Measurements from ENCODE around the gene HTRA3. TPM values are rescaled to one million over a fixed set of nuclear protein-coding genes. Genes with fewer than 3 reads are reported as not detected.

Gene HTRA3
- total and polyA plus RNA-seq, 4 donors: 0.36 to 1.2 (median 1.1) TPM

DNA sequence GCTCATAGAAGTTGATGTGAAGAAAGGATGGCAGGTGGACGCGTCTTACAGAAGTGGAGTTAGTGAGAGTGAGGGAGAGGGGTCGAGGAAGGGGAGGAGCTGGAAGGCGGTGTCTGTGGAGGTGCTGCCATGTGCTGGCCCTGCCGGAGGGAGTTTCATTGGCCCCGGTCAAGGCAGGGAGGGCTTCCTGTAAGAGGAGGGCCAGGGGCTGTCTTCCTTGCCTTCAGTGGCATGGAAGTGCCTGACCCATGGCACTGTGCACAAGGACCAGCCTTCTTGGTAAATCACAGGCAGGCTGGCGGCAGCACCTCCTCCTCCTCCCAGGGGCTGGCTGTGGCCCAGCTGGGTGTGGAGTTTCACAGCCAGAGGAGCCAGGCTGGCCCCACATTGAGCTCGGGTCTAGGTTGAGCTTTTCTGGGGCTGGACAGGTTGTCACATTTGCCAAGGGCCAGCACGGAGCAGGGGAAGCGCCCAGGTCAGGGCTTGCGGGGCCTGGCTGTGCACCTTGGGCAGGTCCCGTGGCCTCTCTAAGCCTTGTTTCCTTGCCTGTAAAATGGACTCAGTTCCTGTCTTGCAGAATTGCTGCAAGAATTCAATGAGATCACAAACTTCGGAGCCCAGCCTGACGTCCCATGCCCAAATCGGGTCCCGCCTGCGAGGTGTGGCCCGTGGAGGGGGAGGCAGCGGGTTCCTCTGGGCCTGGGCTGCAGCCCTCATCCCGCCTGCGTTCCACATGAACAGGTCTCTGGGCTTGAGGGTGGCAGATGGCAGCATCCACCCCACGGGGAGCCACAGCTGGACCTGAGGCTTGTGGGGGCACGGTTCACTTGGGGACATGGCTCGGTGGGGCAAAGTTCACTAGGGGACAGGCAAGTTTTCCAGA is 7.0 kb downstream of the HTRA3 start:
- Histone ChIP-seq H3K4me1 (ENCODE audit: control insufficient read depth in 4 of 4, insufficient read depth in 4 of 4, low read length in 3 of 4) (peaks cover 0 to 8% (median 0%) of the 10 kb centered on the region in 4 donors), H3K27ac (ENCODE audit: low read depth in 1 of 2, low read length in 2 of 2) (no peak overlapping the region), H3K9ac (ENCODE audit: low read depth in 1 of 2, low read length in 2 of 2) (no peak overlapping the region), H3K36me3 (ENCODE audit: control insufficient read depth in 4 of 4, insufficient read depth in 3 of 4, low read depth in 1 of 4, low read length in 3 of 4) (no peaks in the 10 kb centered on the region), H3K27me3 (ENCODE audit: control insufficient read depth in 4 of 4, insufficient read depth in 4 of 4, low read length in 3 of 4) (no peaks in the 10 kb centered on the region), H3K9me3 (ENCODE audit: control insufficient read depth in 4 of 4, low read length in 3 of 4) (no peaks in the 10 kb centered on the region), H3K4me3 (ENCODE audit: low read depth in 1 of 3, low read length in 3 of 3) (no peak overlapping the region)
- no peak for DNase-seq (ENCODE audit: low spot score)
- WGBS: 67% methylated on average over 24 of the region's 24 CpGs
- TF ChIP-seq, protein P1, sequence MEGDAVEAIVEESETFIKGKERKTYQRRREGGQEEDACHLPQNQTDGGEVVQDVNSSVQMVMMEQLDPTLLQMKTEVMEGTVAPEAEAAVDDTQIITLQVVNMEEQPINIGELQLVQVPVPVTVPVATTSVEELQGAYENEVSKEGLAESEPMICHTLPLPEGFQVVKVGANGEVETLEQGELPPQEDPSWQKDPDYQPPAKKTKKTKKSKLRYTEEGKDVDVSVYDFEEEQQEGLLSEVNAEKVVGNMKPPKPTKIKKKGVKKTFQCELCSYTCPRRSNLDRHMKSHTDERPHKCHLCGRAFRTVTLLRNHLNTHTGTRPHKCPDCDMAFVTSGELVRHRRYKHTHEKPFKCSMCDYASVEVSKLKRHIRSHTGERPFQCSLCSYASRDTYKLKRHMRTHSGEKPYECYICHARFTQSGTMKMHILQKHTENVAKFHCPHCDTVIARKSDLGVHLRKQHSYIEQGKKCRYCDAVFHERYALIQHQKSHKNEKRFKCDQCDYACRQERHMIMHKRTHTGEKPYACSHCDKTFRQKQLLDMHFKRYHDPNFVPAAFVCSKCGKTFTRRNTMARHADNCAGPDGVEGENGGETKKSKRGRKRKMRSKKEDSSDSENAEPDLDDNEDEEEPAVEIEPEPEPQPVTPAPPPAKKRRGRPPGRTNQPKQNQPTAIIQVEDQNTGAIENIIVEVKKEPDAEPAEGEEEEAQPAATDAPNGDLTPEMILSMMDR (IDR thresholded peaks at IDR 0.05; ENCODE audit: low read depth, low read length, missing input control): no peak
- TF ChIP-seq HNF4G (IDR thresholded peaks at IDR 0.05): no peak
- no peak for TF ChIP-seq GABPA (IDR thresholded peaks at IDR 0.05 in 1 of 2, conservative IDR thresholded peaks at IDR 0.05 in 1 of 2)
- no peak for TF ChIP-seq TAF1 (conservative IDR thresholded peaks at IDR 0.05)
- TF ChIP-seq, protein P2, sequence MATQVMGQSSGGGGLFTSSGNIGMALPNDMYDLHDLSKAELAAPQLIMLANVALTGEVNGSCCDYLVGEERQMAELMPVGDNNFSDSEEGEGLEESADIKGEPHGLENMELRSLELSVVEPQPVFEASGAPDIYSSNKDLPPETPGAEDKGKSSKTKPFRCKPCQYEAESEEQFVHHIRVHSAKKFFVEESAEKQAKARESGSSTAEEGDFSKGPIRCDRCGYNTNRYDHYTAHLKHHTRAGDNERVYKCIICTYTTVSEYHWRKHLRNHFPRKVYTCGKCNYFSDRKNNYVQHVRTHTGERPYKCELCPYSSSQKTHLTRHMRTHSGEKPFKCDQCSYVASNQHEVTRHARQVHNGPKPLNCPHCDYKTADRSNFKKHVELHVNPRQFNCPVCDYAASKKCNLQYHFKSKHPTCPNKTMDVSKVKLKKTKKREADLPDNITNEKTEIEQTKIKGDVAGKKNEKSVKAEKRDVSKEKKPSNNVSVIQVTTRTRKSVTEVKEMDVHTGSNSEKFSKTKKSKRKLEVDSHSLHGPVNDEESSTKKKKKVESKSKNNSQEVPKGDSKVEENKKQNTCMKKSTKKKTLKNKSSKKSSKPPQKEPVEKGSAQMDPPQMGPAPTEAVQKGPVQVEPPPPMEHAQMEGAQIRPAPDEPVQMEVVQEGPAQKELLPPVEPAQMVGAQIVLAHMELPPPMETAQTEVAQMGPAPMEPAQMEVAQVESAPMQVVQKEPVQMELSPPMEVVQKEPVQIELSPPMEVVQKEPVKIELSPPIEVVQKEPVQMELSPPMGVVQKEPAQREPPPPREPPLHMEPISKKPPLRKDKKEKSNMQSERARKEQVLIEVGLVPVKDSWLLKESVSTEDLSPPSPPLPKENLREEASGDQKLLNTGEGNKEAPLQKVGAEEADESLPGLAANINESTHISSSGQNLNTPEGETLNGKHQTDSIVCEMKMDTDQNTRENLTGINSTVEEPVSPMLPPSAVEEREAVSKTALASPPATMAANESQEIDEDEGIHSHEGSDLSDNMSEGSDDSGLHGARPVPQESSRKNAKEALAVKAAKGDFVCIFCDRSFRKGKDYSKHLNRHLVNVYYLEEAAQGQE (IDR thresholded peaks at IDR 0.05): no peak
- no peak for TF ChIP-seq HNF4A (conservative IDR thresholded peaks at IDR 0.05)

DNA sequence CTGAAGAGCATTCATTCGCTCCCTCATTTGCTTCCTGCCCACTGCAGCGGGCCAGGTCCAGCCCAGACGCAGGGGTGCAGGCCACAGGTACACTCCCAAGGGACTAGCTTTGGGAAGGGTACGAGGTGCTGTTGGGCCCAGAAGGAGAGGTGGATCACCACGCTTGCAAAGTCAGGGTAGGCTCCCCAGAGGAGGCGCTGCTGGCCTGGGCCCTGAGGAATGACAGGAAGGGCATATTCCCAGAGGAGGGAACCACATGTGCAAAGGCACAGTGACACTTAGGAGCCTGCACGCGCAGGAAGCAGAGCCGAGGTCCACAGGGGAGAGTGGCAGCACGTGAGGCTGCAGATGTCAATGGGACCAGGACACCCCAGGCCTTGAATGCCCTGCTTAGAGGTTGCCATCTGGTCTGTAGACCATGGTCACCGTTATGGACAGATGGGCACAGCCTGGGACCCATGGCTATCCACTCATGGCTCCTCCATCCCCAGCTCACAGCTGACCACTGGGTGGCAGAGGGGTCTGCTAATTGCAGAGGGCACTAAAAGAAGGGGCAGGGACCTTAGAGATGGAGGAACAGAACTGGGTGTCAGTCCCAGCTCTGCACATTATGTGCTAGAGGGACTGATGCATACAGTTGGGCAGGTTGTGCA is 7.9 kb downstream of the HTRA3 start:
- WGBS: 91% methylated on average over 11 of the region's 11 CpGs
- Histone ChIP-seq H3K36me3 (ENCODE audit: control insufficient read depth in 4 of 4, insufficient read depth in 3 of 4, low read depth in 1 of 4, low read length in 3 of 4) (no peaks in the 10 kb centered on the region), H3K4me3 (ENCODE audit: low read depth in 1 of 3, low read length in 3 of 3) (no peak overlapping the region), H3K27ac (ENCODE audit: low read depth in 1 of 2, low read length in 2 of 2) (no peak overlapping the region), H3K4me1 (ENCODE audit: control insufficient read depth in 4 of 4, insufficient read depth in 4 of 4, low read length in 3 of 4) (peaks cover 0 to 8% (median 0%) of the 10 kb centered on the region in 4 donors), H3K9me3 (ENCODE audit: control insufficient read depth in 4 of 4, low read length in 3 of 4) (no peaks in the 10 kb centered on the region), H3K27me3 (ENCODE audit: control insufficient read depth in 4 of 4, insufficient read depth in 4 of 4, low read length in 3 of 4) (no peaks in the 10 kb centered on the region), H3K9ac (ENCODE audit: low read depth in 1 of 2, low read length in 2 of 2) (no peak overlapping the region)
- no peak for DNase-seq (ENCODE audit: low spot score)
- TF ChIP-seq RXRA (IDR thresholded peaks at IDR 0.05): no peak
- TF ChIP-seq SP1 (IDR thresholded peaks at IDR 0.05): no peak
- TF ChIP-seq FOXA2 (IDR thresholded peaks at IDR 0.05): no peak
- TF ChIP-seq YY1 (IDR thresholded peaks at IDR 0.05): no peak
- no peak for TF ChIP-seq HNF4A (conservative IDR thresholded peaks at IDR 0.05)
- no peak for TF ChIP-seq JUND (IDR thresholded peaks at IDR 0.05)
- TF ChIP-seq EGR1 (IDR thresholded peaks at IDR 0.05; ENCODE audit: low read depth in 2 of 2): no peak
- TF ChIP-seq, protein P2 (IDR thresholded peaks at IDR 0.05): no peak
- TF ChIP-seq, protein P3, sequence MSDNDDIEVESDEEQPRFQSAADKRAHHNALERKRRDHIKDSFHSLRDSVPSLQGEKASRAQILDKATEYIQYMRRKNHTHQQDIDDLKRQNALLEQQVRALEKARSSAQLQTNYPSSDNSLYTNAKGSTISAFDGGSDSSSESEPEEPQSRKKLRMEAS (IDR thresholded peaks at IDR 0.05): no peak
- TF ChIP-seq, protein P4, sequence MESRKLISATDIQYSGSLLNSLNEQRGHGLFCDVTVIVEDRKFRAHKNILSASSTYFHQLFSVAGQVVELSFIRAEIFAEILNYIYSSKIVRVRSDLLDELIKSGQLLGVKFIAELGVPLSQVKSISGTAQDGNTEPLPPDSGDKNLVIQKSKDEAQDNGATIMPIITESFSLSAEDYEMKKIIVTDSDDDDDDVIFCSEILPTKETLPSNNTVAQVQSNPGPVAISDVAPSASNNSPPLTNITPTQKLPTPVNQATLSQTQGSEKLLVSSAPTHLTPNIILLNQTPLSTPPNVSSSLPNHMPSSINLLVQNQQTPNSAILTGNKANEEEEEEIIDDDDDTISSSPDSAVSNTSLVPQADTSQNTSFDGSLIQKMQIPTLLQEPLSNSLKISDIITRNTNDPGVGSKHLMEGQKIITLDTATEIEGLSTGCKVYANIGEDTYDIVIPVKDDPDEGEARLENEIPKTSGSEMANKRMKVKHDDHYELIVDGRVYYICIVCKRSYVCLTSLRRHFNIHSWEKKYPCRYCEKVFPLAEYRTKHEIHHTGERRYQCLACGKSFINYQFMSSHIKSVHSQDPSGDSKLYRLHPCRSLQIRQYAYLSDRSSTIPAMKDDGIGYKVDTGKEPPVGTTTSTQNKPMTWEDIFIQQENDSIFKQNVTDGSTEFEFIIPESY (IDR thresholded peaks at IDR 0.05): no peak
- TF ChIP-seq, protein P1 (IDR thresholded peaks at IDR 0.05; ENCODE audit: low read depth, low read length, missing input control): no peak
- TF ChIP-seq NR2F2 (IDR thresholded peaks at IDR 0.05): no peak
- TF ChIP-seq GABPA (IDR thresholded peaks at IDR 0.05 in 1 of 2, conservative IDR thresholded peaks at IDR 0.05 in 1 of 2): no peak
- TF ChIP-seq HNF4G (IDR thresholded peaks at IDR 0.05): no peak
- TF ChIP-seq TAF1 (conservative IDR thresholded peaks at IDR 0.05): no peak

All from liver (tissue), 9 donors.